ENCODE data around the gene ARHGAP15. TPM values are rescaled to one million over a fixed set of nuclear protein-coding genes. Genes with fewer than 3 reads are reported as not detected.

The ARHGAP15 gene
- polyA plus RNA-seq, 1 donor from 2014 or later, result 0.30 TPM

GRCh38 chr2:143632751-143633374 lies 503.6 kb downstream of the ARHGAP15 start:
- no peaks in the 10 kb centered on the region for H3K36me3 ChIP-seq (ENCODE audit: insufficient read depth, low read length)
- H3K9ac ChIP-seq (ENCODE audit: low read length), result no peak overlapping the region
- no peak overlapping the region for H2AFZ ChIP-seq (ENCODE audit: low read depth, low read length)
- H3F3A ChIP-seq (ENCODE audit: insufficient read depth, low read length, poor library complexity, severe bottlenecking), result no peaks in the 10 kb centered on the region
- H3K79me2 ChIP-seq (replicated peaks; ENCODE audit: insufficient read depth, low read length), result no peaks in the 10 kb centered on the region
- no peak overlapping the region for H3K4me2 ChIP-seq (ENCODE audit: low read length)
- no peaks in the 10 kb centered on the region for H4K20me1 ChIP-seq (ENCODE audit: insufficient read depth)
- H3K9me3 ChIP-seq (ENCODE audit: low read length), result no peaks in the 10 kb centered on the region
- TF ChIP-seq TAF1 (IDR thresholded peaks at IDR 0.05; ENCODE audit: low read depth) (no peak), RAD21 (conservative IDR thresholded peaks at IDR 0.05) (no peak), EZH2 (IDR thresholded peaks at IDR 0.05; ENCODE audit: borderline replicate concordance, insufficient read depth, low read length, poor library complexity, severe bottlenecking) (no peak)
- TF ChIP-seq, protein P1, sequence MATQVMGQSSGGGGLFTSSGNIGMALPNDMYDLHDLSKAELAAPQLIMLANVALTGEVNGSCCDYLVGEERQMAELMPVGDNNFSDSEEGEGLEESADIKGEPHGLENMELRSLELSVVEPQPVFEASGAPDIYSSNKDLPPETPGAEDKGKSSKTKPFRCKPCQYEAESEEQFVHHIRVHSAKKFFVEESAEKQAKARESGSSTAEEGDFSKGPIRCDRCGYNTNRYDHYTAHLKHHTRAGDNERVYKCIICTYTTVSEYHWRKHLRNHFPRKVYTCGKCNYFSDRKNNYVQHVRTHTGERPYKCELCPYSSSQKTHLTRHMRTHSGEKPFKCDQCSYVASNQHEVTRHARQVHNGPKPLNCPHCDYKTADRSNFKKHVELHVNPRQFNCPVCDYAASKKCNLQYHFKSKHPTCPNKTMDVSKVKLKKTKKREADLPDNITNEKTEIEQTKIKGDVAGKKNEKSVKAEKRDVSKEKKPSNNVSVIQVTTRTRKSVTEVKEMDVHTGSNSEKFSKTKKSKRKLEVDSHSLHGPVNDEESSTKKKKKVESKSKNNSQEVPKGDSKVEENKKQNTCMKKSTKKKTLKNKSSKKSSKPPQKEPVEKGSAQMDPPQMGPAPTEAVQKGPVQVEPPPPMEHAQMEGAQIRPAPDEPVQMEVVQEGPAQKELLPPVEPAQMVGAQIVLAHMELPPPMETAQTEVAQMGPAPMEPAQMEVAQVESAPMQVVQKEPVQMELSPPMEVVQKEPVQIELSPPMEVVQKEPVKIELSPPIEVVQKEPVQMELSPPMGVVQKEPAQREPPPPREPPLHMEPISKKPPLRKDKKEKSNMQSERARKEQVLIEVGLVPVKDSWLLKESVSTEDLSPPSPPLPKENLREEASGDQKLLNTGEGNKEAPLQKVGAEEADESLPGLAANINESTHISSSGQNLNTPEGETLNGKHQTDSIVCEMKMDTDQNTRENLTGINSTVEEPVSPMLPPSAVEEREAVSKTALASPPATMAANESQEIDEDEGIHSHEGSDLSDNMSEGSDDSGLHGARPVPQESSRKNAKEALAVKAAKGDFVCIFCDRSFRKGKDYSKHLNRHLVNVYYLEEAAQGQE (IDR thresholded peaks at IDR 0.05; ENCODE audit: borderline replicate concordance), result no peak
- no peak overlapping the region for H3K4me3 ChIP-seq (ENCODE audit: low read length)
- H3K9me2 ChIP-seq (ENCODE audit: insufficient read depth, low read length), result no peaks in the 10 kb centered on the region
- no peak overlapping the region for H3K27ac ChIP-seq (ENCODE audit: low read length)
- no peaks in the 10 kb centered on the region for H3K27me3 ChIP-seq (ENCODE audit: insufficient read depth, low read depth, low read length)

- no peaks in the 10 kb centered on the region for H3K27me3 ChIP-seq (ENCODE audit: insufficient read depth, low read depth, low read length)
- no peaks in the 10 kb centered on the region for H3K79me2 ChIP-seq (replicated peaks; ENCODE audit: insufficient read depth, low read length)
- no peak overlapping the region for H3K9ac ChIP-seq (ENCODE audit: low read length)
- H3K4me2 ChIP-seq (ENCODE audit: low read length), result no peak overlapping the region
- no peaks in the 10 kb centered on the region for H3F3A ChIP-seq (ENCODE audit: insufficient read depth, low read length, poor library complexity, severe bottlenecking)
- H3K9me3 ChIP-seq (ENCODE audit: low read length), result no peaks in the 10 kb centered on the region
- H3K36me3 ChIP-seq (ENCODE audit: insufficient read depth, low read length), result no peaks in the 10 kb centered on the region
- no peak overlapping the region for H3K4me3 ChIP-seq (ENCODE audit: low read length)
- TF ChIP-seq SMC3 (conservative IDR thresholded peaks at IDR 0.05; ENCODE audit: poor library complexity) (no peak), MXI1 (conservative IDR thresholded peaks at IDR 0.05; ENCODE audit: poor library complexity, severe bottlenecking) (no peak), EP300 (conservative IDR thresholded peaks at IDR 0.05; ENCODE audit: poor library complexity, severe bottlenecking) (no peak), POLR2AphosphoS5 (IDR thresholded peaks at IDR 0.05) (no peak), RAD21 (conservative IDR thresholded peaks at IDR 0.05) (no peak), TAF1 (IDR thresholded peaks at IDR 0.05; ENCODE audit: low read depth) (no peak), EZH2 (IDR thresholded peaks at IDR 0.05; ENCODE audit: borderline replicate concordance, insufficient read depth, low read length, poor library complexity, severe bottlenecking) (no peak)
- TF ChIP-seq, protein P2, sequence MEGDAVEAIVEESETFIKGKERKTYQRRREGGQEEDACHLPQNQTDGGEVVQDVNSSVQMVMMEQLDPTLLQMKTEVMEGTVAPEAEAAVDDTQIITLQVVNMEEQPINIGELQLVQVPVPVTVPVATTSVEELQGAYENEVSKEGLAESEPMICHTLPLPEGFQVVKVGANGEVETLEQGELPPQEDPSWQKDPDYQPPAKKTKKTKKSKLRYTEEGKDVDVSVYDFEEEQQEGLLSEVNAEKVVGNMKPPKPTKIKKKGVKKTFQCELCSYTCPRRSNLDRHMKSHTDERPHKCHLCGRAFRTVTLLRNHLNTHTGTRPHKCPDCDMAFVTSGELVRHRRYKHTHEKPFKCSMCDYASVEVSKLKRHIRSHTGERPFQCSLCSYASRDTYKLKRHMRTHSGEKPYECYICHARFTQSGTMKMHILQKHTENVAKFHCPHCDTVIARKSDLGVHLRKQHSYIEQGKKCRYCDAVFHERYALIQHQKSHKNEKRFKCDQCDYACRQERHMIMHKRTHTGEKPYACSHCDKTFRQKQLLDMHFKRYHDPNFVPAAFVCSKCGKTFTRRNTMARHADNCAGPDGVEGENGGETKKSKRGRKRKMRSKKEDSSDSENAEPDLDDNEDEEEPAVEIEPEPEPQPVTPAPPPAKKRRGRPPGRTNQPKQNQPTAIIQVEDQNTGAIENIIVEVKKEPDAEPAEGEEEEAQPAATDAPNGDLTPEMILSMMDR (IDR thresholded peaks at IDR 0.05; ENCODE audit: poor library complexity, severe bottlenecking), result no peak
- TF ChIP-seq, protein P1 (IDR thresholded peaks at IDR 0.05; ENCODE audit: borderline replicate concordance), result no peak
- H4K20me1 ChIP-seq (ENCODE audit: insufficient read depth), result no peaks in the 10 kb centered on the region
- no peak overlapping the region for H3K27ac ChIP-seq (ENCODE audit: low read length)
- no peaks in the 10 kb centered on the region for H3K9me2 ChIP-seq (ENCODE audit: insufficient read depth, low read length)
- no peak overlapping the region for H2AFZ ChIP-seq (ENCODE audit: low read depth, low read length)
Observed at GRCh38 chr2:143633419-143633818, 504.2 kb downstream of the ARHGAP15 start.
